Ovary (tissue), 3 donors: ENCODE results near the gene TBL1XR1.

Experiments used
- EP300 ChIP-seq: sonication (generic); formaldehyde crosslinking; IDR thresholded peaks from one replicate; pipeline ENCODE4 v1.6.1; 2017; ENCODE audit warnings: antibody characterized with exemption
- POLR2A ChIP-seq: fragments of 450-650 bp; IDR thresholded peaks from one replicate; pipeline ENCODE4 v1.6.1; 2017; ENCODE audit warnings: antibody characterized with exemption, mild to moderate bottlenecking, moderate library complexity
- TF ChIP-seq, protein P1 (sequence below), 3 donors: fragments of 450-650 bp in 2 of 3; fragments of 200-600 bp in 1 of 3; IDR thresholded peaks; one replicate each; pipeline versions ENCODE4 v1.5.1 to v1.8.0; 2016 to 2022; ENCODE audit warnings: antibody characterized with exemption in 3 of 3, mild to moderate bottlenecking in 1 of 3
- donor health status: DM: no; HTN: no; CAD: no.

DNA sequence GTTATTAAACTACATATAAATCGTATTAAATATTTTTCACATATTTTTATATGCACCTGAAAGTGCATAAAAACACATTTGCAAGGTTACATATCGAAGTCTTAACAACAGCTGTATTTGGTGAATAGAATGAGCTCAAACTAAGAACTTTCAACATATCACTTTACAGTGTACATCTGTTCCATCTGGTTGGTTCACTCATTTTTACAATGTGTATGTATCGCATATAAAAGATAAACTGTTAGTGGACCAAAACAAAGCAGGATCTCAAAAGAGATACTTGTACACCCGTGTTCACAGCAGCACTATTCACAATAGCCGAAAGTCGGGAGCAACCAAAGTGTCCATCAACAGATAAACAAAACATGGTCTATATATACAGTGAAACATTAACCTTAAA, 55.8 kb downstream of the TBL1XR1 start:
- TF ChIP-seq, protein P1, sequence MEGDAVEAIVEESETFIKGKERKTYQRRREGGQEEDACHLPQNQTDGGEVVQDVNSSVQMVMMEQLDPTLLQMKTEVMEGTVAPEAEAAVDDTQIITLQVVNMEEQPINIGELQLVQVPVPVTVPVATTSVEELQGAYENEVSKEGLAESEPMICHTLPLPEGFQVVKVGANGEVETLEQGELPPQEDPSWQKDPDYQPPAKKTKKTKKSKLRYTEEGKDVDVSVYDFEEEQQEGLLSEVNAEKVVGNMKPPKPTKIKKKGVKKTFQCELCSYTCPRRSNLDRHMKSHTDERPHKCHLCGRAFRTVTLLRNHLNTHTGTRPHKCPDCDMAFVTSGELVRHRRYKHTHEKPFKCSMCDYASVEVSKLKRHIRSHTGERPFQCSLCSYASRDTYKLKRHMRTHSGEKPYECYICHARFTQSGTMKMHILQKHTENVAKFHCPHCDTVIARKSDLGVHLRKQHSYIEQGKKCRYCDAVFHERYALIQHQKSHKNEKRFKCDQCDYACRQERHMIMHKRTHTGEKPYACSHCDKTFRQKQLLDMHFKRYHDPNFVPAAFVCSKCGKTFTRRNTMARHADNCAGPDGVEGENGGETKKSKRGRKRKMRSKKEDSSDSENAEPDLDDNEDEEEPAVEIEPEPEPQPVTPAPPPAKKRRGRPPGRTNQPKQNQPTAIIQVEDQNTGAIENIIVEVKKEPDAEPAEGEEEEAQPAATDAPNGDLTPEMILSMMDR (IDR thresholded peaks at IDR 0.05) = no peak
- TF ChIP-seq POLR2A (no peak), EP300 (no peak)
